Measurements from ENCODE around the gene SOX6. TPM values are rescaled to one million over a fixed set of nuclear protein-coding genes. Genes with fewer than 3 reads are reported as not detected.

Gene SOX6
- total RNA-seq, 2 experiments from 2014 or later = 0.13 TPM; not detected in 1

DNA sequence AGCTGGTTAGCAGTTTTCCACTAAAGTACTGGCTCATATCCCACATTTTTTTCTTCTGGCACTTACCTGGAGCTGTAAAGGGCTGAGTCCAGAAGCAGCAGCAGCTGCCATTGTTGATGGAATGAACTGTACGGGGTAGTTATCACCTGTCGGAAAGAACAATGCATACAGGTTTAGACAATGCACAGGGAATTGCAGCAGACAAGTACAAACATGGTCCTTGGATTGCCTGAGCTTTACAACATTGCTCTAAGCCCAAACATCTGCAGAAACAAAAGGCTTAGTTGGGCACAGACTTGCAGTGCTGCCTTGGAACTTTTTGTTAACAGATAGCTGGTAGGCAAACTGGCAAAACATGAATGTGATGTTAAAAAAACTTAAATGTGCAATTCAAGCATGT lies 258.8 kb downstream of the SOX6 start:
- no peak overlapping the region for H3K27ac ChIP-seq (ENCODE audit: low read depth, low read length, poor library complexity, severe bottlenecking)
- H2AFZ ChIP-seq (ENCODE audit: low read length) = no peak overlapping the region
- ChIA-PET CTCF (ENCODE audit: unreplicated experiment) (no interaction called here), POLR2A (interaction anchor here (0.9 kb wide), 1 partner anchor 51 kb away, joined by 4 read pairs; no protein-coding TSS in a partner anchor)
- H3K9me2 ChIP-seq (ENCODE audit: insufficient read depth, low read length) = no peaks in the 10 kb centered on the region
- DNase-seq (ENCODE audit: low spot score) = no peak
- no peaks in the 10 kb centered on the region for H3K4me1 ChIP-seq (ENCODE audit: insufficient read depth, low read length, poor library complexity, severe bottlenecking)
- intact Hi-C loops (cut with micrococcal nuclease; ENCODE audit: unreplicated experiment) = no loop called here
- no peaks in the 10 kb centered on the region; the same call in 1 of the 2 replicates for H4K20me1 ChIP-seq (ENCODE audit: insufficient read depth, low read length)
- H3K9me3 ChIP-seq (ENCODE audit: low read length) = no peaks in the 10 kb centered on the region
- BruUV-seq (replicated peaks) = no TSS peak
- no peak overlapping the region for H3K4me3 ChIP-seq (ENCODE audit: low read depth, low read length, poor library complexity, severe bottlenecking)
- TF ChIP-seq, protein P1, sequence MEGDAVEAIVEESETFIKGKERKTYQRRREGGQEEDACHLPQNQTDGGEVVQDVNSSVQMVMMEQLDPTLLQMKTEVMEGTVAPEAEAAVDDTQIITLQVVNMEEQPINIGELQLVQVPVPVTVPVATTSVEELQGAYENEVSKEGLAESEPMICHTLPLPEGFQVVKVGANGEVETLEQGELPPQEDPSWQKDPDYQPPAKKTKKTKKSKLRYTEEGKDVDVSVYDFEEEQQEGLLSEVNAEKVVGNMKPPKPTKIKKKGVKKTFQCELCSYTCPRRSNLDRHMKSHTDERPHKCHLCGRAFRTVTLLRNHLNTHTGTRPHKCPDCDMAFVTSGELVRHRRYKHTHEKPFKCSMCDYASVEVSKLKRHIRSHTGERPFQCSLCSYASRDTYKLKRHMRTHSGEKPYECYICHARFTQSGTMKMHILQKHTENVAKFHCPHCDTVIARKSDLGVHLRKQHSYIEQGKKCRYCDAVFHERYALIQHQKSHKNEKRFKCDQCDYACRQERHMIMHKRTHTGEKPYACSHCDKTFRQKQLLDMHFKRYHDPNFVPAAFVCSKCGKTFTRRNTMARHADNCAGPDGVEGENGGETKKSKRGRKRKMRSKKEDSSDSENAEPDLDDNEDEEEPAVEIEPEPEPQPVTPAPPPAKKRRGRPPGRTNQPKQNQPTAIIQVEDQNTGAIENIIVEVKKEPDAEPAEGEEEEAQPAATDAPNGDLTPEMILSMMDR (conservative IDR thresholded peaks at IDR 0.05; ENCODE audit: low read length) = no peak
- TF ChIP-seq EZH2phosphoT487 (IDR thresholded peaks at IDR 0.05; ENCODE audit: borderline replicate concordance, low read depth, low read length) = no peak
- H3K79me2 ChIP-seq (ENCODE audit: insufficient read depth, low read depth, low read length) = no peaks in the 10 kb centered on the region
- no peaks in the 10 kb centered on the region for H3K36me3 ChIP-seq (ENCODE audit: insufficient read depth, low read length)
- H3K4me2 ChIP-seq (ENCODE audit: low read length) = no peak overlapping the region

DNA sequence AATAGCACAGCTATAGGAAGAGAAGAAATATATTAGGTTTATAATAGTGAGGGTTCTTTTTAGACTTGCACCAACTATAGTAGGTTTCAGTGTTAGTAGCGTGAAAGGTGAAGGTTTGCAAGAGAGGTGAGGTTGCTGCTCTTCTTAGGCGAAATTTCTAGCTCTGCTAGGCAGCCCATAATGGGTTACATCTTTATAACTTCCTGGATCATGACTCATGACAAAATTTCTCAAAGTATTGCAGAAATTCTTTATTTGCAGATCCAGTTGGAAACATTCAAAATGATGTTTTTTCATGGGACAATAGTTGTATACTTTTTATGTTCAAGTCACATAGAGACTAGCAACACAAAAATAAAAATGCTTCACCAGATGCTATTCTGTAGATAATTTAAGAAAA lies 260.0 kb downstream of the SOX6 start:
- POLR2A ChIA-PET = interaction anchor here (0.9 to 1.0 kb wide), 2 partner anchors 14 to 16 kb away, joined by 3 to 5 read pairs; no protein-coding TSS in a partner anchor
- no TSS peak for BruUV-seq (replicated peaks)

DNA sequence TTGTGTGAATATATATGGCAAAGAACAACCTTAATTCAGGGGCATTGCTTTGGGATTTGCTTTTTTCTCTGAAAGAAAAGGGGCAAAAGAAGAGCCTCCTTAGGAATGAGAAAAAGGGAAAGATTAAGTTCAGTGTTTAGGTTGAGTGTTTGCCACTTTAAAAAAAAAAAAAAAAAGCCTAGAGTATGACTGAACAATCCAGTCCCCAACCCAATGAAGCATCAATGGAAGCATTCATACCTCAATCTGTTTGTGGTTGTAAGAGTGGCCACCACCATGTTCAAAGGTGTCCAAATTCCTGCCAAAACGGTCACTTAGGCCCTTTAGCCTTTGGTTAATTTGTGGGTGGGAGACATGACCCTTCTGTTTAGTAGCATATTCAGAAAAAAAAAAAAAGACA lies 260.6 kb downstream of the SOX6 start:
- no peak overlapping the region for H2AFZ ChIP-seq (ENCODE audit: low read length)
- POLR2A ChIA-PET = interaction anchor here (0.9 kb wide), 1 partner anchor 16 kb away, joined by 3 read pairs; no protein-coding TSS in a partner anchor
- no peak for TF ChIP-seq EZH2phosphoT487 (IDR thresholded peaks at IDR 0.05; ENCODE audit: borderline replicate concordance, low read depth, low read length)
- TF ChIP-seq, protein P1 (conservative IDR thresholded peaks at IDR 0.05; ENCODE audit: low read length) = no peak
- BruUV-seq (replicated peaks) = no TSS peak
- no peak for DNase-seq (ENCODE audit: low spot score)
- H3K27ac ChIP-seq (ENCODE audit: low read depth, low read length, poor library complexity, severe bottlenecking) = no peak overlapping the region
- no peaks in the 10 kb centered on the region; the same call in 1 of the 2 replicates for H4K20me1 ChIP-seq (ENCODE audit: insufficient read depth, low read length)
- H3K36me3 ChIP-seq (ENCODE audit: insufficient read depth, low read length) = no peaks in the 10 kb centered on the region
- intact Hi-C loops (cut with micrococcal nuclease; ENCODE audit: unreplicated experiment) = no loop called here
- no peaks in the 10 kb centered on the region for H3K79me2 ChIP-seq (ENCODE audit: insufficient read depth, low read depth, low read length)
- H3K4me1 ChIP-seq (ENCODE audit: insufficient read depth, low read length, poor library complexity, severe bottlenecking) = no peaks in the 10 kb centered on the region
- H3K4me3 ChIP-seq (ENCODE audit: low read depth, low read length, poor library complexity, severe bottlenecking) = no peak overlapping the region
- CTCF ChIA-PET (ENCODE audit: unreplicated experiment) = no interaction called here
- H3K4me2 ChIP-seq (ENCODE audit: low read length) = no peak overlapping the region
- H3K9me3 ChIP-seq (ENCODE audit: low read length) = no peaks in the 10 kb centered on the region
- no peaks in the 10 kb centered on the region for H3K9me2 ChIP-seq (ENCODE audit: insufficient read depth, low read length)

More for the DNA sequence above, 260.0 kb downstream of the SOX6 start:
- CTCF ChIA-PET (ENCODE audit: unreplicated experiment) = no interaction called here
- no peaks in the 10 kb centered on the region; the same call in 1 of the 2 replicates for H4K20me1 ChIP-seq (ENCODE audit: insufficient read depth, low read length)
- no peaks in the 10 kb centered on the region for H3K4me1 ChIP-seq (ENCODE audit: insufficient read depth, low read length, poor library complexity, severe bottlenecking)
- intact Hi-C loops (cut with micrococcal nuclease; ENCODE audit: unreplicated experiment) = no loop called here
- no peaks in the 10 kb centered on the region for H3K9me2 ChIP-seq (ENCODE audit: insufficient read depth, low read length)
- no peak for DNase-seq (ENCODE audit: low spot score)
- H3K9me3 ChIP-seq (ENCODE audit: low read length) = no peaks in the 10 kb centered on the region
- no peak overlapping the region for H3K4me2 ChIP-seq (ENCODE audit: low read length)
- H2AFZ ChIP-seq (ENCODE audit: low read length) = no peak overlapping the region
- no peak overlapping the region for H3K4me3 ChIP-seq (ENCODE audit: low read depth, low read length, poor library complexity, severe bottlenecking)
- TF ChIP-seq, protein P1 (conservative IDR thresholded peaks at IDR 0.05; ENCODE audit: low read length) = no peak
- TF ChIP-seq EZH2phosphoT487 (IDR thresholded peaks at IDR 0.05; ENCODE audit: borderline replicate concordance, low read depth, low read length) = no peak
- H3K36me3 ChIP-seq (ENCODE audit: insufficient read depth, low read length) = no peaks in the 10 kb centered on the region
- no peaks in the 10 kb centered on the region for H3K79me2 ChIP-seq (ENCODE audit: insufficient read depth, low read depth, low read length)
- H3K27ac ChIP-seq (ENCODE audit: low read depth, low read length, poor library complexity, severe bottlenecking) = no peak overlapping the region

Measured in OCI-LY7 (cell line).